PFSK-1 (cell line): ENCODE results near the gene TENM3.

Source experiments
- FOXP2 ChIP-seq: optimal IDR thresholded peaks from 2 replicates; pipeline ENCODE3; 2011; ENCODE audit warnings: borderline replicate concordance, control low read depth, inconsistent platforms; ENCODE audit not compliant: insufficient read depth; ENCODE audit errors: extremely low read length, extremely low read depth
- POLR2AphosphoS5 ChIP-seq: IDR thresholded peaks from 2 replicates; pipeline ENCODE4 v1.6.1; 2012; ENCODE audit warnings: low read depth, mild to moderate bottlenecking, control low read depth, low read length, moderate library complexity
- SIN3A ChIP-seq: IDR thresholded peaks from 2 replicates; pipeline ENCODE4 v1.6.1; 2012; ENCODE audit warnings: mild to moderate bottlenecking, low read length, moderate library complexity, borderline replicate concordance; ENCODE audit not compliant: insufficient read depth
- TAF1 ChIP-seq: IDR thresholded peaks from 2 replicates; pipeline ENCODE4 v1.6.1; 2012; ENCODE audit warnings: low read length, control low read depth, borderline replicate concordance; ENCODE audit not compliant: insufficient read depth
- TF ChIP-seq, protein P1 (sequence below), 2 experiments: IDR thresholded peaks; 2 replicates each; pipeline versions ENCODE4 v1.6.1 to v1.8.0; 2011 to 2012; ENCODE audit warnings: low read depth in 2 of 2, low read length in 2 of 2, control low read depth in 1 of 2, inconsistent platforms in 1 of 2, mild to moderate bottlenecking in 1 of 2, moderate library complexity in 1 of 2; ENCODE audit not compliant: insufficient read depth in 1 of 2

TENM3 gene

DNA sequence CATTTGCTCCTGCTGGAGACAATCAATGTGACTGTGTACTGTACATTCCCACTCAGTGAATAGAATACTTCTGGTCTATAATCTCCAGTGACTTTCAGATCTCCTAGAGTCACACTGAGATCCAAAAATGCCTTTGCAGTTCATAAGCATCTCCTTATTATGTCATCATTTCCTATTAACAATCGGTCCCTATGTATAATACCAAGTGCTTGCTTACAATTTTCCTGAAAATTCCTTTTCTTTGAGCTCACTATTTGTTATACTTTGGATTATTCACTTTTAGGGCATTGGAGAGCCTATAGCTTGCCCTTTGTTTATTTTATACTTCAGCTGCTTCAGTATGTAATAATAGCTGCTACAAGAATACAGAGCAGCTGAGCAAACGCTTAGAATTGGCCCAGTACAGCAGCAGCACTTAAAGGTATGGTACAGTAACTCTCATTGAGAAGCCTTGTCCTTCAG is 361.0 kb downstream of the TENM3 start:
- no peak for TF ChIP-seq FOXP2
- TF ChIP-seq SIN3A: no peak
- no peak for TF ChIP-seq TAF1
- TF ChIP-seq, protein P1, sequence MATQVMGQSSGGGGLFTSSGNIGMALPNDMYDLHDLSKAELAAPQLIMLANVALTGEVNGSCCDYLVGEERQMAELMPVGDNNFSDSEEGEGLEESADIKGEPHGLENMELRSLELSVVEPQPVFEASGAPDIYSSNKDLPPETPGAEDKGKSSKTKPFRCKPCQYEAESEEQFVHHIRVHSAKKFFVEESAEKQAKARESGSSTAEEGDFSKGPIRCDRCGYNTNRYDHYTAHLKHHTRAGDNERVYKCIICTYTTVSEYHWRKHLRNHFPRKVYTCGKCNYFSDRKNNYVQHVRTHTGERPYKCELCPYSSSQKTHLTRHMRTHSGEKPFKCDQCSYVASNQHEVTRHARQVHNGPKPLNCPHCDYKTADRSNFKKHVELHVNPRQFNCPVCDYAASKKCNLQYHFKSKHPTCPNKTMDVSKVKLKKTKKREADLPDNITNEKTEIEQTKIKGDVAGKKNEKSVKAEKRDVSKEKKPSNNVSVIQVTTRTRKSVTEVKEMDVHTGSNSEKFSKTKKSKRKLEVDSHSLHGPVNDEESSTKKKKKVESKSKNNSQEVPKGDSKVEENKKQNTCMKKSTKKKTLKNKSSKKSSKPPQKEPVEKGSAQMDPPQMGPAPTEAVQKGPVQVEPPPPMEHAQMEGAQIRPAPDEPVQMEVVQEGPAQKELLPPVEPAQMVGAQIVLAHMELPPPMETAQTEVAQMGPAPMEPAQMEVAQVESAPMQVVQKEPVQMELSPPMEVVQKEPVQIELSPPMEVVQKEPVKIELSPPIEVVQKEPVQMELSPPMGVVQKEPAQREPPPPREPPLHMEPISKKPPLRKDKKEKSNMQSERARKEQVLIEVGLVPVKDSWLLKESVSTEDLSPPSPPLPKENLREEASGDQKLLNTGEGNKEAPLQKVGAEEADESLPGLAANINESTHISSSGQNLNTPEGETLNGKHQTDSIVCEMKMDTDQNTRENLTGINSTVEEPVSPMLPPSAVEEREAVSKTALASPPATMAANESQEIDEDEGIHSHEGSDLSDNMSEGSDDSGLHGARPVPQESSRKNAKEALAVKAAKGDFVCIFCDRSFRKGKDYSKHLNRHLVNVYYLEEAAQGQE (IDR thresholded peaks at IDR 0.05; ENCODE audit: insufficient read depth in 1 of 2, low read depth in 2 of 2, low read length in 2 of 2): no peak
- no peak for TF ChIP-seq POLR2AphosphoS5

DNA sequence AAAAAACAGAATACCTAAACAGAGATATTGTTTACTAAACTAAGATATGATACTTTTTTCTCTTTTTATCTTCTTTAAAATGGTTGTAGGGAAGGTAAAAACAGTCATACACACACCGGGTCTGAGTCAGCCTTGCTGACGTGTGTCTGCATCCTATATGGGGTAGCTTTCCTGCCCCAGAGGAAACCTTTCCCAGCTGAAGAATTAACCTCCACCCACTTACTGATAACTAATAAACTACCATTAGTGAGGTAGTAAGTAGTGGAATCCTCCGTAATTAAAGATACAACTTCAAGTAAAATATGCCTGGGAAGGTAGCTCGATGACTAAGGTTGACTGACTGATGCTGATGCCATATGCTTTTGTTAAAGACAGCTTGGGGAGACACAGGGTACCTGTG is 361.8 kb downstream of the TENM3 start:
- TF ChIP-seq SIN3A (no peak), POLR2AphosphoS5 (no peak), FOXP2 (no peak), TAF1 (no peak)
- TF ChIP-seq, protein P1 (IDR thresholded peaks at IDR 0.05; ENCODE audit: insufficient read depth in 1 of 2, low read depth in 2 of 2, low read length in 2 of 2): no peak

DNA sequence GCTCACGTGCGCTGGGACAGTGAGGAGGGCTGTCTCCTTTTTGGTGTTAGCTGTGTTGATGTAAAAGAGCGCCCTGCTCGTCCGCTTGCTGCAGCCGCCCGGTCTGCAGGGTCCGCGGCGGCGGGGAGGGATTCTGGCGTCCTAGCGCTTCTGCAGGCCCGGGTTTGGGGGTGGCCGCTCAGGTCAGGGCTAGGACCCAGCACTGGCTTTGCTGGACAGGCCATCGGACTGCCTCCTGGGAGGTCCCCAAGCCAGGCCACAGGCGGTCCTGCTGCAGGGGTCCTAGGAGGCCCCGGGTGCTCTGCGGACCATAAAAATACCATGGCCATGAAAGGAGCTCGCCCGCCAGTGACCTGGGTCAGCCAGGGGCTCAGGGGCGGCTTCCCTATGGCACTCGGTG is 365.3 kb downstream of the TENM3 start:
- TF ChIP-seq POLR2AphosphoS5 (no peak), SIN3A (no peak), FOXP2 (no peak), TAF1 (no peak)
- TF ChIP-seq, protein P1 (IDR thresholded peaks at IDR 0.05; ENCODE audit: insufficient read depth in 1 of 2, low read depth in 2 of 2, low read length in 2 of 2): no peak

DNA sequence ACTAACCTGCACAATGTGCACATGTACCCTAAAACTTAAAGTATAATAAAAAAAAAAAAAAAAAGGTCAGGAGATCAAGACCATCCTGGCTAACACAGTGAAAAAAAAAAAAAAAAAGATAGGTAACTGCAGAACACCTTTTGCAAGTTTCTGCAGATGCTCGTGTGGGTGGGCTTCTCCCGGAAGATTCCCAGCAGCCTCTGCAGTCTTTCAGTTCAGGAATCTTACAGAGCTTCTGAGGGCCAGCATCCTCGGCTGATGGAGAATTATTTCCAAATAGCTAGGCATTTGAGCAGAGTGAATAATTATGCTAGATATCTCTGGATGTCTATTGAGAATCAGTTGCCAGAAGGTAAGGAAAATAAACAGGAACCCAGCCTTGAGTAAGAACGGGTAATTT is 373.3 kb downstream of the TENM3 start:
- TF ChIP-seq FOXP2 (no peak), TAF1 (no peak), SIN3A (no peak), POLR2AphosphoS5 (no peak)
- TF ChIP-seq, protein P1 (IDR thresholded peaks at IDR 0.05; ENCODE audit: insufficient read depth in 1 of 2, low read depth in 2 of 2, low read length in 2 of 2): no peak

DNA sequence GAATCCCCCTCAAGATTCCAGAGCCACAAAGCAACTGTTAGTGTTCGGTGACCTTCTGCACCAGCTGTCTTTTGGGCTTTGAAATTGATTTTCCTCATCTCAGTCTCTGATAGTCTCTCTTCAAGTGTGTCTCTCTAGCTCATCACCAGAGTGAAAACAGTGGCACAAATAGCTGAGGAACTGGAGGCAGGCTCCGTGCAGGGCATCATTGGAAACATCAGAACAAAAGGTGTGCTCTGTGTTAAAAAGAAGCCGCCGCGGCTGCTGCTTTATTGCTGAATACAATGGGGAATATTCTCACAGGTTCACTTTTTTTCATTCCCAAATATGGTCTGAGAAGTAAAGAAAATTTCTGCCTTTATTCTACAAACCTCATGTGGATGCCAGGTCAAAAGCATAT is 376.5 kb downstream of the TENM3 start:
- TF ChIP-seq FOXP2 (no peak), SIN3A (no peak), POLR2AphosphoS5 (no peak), TAF1 (no peak)
- TF ChIP-seq, protein P1 (IDR thresholded peaks at IDR 0.05; ENCODE audit: insufficient read depth in 1 of 2, low read depth in 2 of 2, low read length in 2 of 2): no peak
